AG09319 (cell line): ENCODE data around the gene TREM1.
A peak's percentile ranks its signal among the peaks of the same experiment; 100 is the strongest.
"Not testable (repeated sequence)": the region's sequence is repeated elsewhere in the genome, so short reads cannot be mapped to it uniquely, and the experiment has no call there.

Experiments
- DNase-seq: peaks from one replicate; pipeline ENCODE4 v3.0.0-alpha.2; 2010; ENCODE audit warnings: low read depth; ENCODE audit errors: extremely low read depth
- TF ChIP-seq, protein P1 (sequence below): IDR thresholded peaks from 2 replicates; pipeline ENCODE4 v1.5.1; 2011; ENCODE audit warnings: low read depth, mild to moderate bottlenecking, inconsistent platforms, low read length, moderate library complexity

The TREM1 gene

DNA sequence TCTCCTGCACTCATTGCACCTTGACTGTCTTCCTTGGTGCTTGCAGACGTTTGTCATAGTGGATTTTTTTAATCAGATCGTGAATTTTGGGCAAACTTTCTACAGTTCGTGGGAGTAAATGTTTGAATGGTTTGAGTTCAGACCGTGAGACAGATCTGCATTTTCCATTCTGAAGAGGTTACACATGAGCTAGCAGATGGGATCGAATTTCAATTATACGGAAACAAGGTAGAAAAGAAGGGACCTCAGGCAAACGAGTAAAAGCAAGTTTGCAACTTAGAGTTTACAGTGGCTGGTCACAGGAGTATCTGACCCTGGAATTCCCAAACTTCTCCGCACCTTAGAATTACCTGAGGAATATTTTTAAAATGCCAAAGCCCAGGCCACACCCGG lies 31.8 kb upstream of the TREM1 start:
- DNase-seq, result no peak
- TF ChIP-seq, protein P1, sequence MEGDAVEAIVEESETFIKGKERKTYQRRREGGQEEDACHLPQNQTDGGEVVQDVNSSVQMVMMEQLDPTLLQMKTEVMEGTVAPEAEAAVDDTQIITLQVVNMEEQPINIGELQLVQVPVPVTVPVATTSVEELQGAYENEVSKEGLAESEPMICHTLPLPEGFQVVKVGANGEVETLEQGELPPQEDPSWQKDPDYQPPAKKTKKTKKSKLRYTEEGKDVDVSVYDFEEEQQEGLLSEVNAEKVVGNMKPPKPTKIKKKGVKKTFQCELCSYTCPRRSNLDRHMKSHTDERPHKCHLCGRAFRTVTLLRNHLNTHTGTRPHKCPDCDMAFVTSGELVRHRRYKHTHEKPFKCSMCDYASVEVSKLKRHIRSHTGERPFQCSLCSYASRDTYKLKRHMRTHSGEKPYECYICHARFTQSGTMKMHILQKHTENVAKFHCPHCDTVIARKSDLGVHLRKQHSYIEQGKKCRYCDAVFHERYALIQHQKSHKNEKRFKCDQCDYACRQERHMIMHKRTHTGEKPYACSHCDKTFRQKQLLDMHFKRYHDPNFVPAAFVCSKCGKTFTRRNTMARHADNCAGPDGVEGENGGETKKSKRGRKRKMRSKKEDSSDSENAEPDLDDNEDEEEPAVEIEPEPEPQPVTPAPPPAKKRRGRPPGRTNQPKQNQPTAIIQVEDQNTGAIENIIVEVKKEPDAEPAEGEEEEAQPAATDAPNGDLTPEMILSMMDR, result no peak

DNA sequence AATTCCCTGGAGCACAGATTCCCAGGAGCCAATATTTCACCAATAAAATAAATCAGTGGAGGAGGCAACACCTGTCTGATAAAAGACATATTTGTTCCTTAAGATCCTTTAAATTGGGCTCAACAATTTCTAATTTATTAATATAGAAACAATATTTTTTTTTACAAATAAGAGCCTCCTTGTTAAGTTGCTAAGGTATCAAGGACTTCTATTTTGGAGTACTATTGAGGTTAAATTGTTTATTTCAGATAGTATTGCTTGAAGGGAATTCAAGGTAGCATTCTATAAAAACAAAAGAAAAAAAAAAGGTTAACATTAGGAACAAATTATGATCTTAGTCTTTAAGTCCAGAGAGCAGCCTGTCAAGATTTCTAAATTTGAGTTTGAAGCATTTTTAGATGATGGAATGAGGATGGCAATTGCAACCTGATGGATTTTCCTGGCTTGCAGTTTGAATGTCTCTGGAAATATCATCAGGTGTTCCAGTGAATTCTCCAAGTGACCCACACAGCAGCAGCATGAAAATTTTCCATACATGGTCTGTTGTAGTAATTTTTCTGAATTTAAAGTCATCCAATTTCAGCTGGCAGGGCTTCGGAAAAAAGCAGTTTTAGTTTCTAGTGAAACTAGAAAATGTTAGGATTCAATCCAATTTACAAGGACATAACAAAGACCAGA lies 29.6 kb upstream of the TREM1 start:
- TF ChIP-seq, protein P1, result no peak

DNA sequence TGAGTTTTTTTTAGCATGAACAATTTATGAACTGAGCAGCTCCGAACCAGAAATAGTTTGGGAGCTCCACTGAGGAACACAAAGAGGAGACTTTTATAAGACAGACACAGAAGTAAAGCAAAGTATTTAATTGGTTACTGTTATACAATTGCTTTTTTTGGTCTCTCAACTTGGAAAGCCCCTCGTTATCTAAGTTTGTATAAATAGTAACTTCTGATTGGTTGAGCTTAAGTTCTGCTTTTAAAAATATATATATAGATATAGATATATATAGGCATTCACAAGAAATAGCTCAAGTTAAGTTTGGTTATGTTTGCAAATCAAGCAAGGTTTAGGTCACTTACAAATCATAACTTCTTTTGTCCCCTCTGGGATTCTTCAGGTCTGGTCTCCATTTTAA lies 28.7 kb upstream of the TREM1 start:
- no peak for DNase-seq
- TF ChIP-seq, protein P1, result no peak

More for the DNA sequence above, 29.6 kb upstream of the TREM1 start:
- no peak for DNase-seq

DNA sequence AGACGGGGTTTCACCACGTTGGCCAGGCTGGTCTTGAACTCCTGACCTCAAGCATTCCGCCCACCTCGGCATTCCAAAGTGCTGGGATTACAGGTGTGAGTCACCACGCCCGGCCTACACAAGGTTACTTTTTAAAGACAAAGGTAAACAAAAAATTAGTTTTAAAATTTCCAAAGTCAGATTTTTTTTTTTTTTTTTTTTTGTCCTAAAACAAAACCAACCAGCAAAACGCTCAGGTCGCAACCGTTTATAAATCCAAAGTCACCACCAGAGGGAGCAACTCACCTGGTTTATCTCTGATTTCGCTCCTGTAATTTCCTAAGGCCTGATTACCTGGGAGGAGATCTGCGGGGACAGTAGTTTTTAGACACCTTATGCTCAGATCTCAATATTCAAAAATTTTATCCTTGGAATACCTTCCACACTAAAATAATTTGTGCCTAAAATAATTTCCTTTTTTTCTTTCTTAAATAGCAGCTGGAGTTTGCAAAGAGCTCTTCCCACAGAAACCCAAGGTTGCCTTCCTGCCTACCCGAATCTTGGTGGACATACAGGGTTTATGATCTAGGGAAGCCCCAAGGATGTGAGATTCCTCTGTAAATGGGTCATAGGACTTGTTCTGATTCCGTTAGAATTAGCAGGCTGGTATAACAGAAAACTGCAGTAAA lies 19.8 kb upstream of the TREM1 start:
- peak; percentile 5 for DNase-seq
- TF ChIP-seq, protein P1, result peak; percentile 53

DNA sequence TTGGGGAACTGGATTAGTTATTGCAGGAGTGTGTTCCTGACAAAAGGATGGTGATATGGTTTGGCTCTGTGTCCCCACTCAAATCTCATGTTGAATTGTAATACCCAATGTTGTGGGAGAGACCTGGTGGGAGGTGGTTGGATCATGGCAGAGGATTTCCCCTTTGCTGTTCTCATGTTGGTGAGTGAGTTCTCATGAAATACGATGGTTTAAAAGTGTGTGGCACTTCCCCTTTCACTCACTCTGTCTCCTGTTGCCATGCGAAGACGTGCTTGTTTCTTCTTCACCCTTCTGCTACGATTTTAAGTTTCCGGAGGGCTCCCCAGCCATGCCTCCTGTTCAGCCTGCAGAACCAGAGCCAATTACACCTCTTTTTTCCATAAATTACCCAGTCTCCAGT lies 16.2 kb upstream of the TREM1 start:
- TF ChIP-seq, protein P1, result no peak

DNA sequence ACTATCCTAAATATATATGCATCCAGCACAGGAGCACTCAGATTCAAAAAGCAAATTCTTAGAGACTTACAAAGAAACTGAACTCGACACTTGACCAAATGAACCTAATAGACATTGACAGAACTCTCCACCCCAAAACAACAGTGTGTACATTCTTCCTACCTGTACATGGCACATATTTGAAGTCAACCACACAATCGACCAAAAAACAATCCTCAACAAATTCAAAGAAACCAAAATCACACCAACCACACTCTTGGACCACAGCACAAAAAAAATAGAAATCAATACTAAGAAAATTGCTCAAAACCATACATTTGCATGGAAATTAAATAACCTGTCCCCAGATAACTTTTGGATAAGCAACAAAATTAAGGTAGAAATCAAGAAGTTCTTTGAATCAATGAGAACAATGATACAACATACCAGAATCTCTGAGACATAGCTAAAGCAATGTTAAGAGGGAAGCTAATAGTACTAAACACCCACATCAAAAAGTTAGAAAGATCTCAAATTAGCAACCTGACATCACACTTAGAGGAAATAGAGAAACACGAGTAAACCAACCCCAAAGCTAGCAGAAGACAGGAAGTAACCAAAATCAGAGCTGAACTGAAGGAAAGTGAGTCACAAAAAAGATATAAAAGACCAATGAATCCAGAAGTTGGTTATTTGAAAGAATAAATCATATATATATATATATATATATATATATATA lies 12.5 kb upstream of the TREM1 start:
- no peak for DNase-seq
- TF ChIP-seq, protein P1, result no peak

More for the DNA sequence above, 16.2 kb upstream of the TREM1 start:
- DNase-seq, result no peak

DNA sequence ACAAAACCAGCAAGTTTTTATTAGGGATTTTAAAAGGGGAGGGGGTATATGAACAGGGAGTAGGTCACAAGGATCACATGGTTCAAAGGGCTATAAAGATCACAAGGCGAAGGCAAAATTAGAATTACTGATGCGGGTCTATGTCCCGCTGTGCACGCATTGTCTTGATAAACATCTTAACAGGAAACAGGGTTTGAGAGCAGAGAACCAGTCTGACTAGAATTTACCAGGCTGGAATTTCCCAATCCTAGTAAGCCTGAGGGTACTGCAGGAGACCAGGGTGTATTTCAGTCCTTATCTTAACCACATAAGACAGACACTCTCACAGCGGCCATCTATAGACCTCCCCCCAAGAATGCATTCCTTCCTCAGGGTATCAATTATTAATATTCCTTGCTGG lies 10.8 kb upstream of the TREM1 start:
- not testable (repeated sequence) for DNase-seq
